Measurements from ENCODE around the gene NUP62CL.
"Not testable (repeated sequence)": the region's sequence is repeated elsewhere in the genome, so short reads cannot be mapped to it uniquely, and the experiment has no call there.

NUP62CL gene

GRCh38 chrX:107205770-107206696, at the start of gene NUP62CL, which contains the start of gene DNAAF6:
TSS of gene NUP62CL (minus strand) at chrX:107206433. CDS start at chrX:107175146, 31,287 bp downstream.
TSS of gene DNAAF6 (plus strand) at chrX:107206611. CDS start at chrX:107212876, 6,265 bp downstream.
- peak; percentile 71 for DNase-seq

GRCh38 chrX:107228486-107228819, 22.2 kb upstream of the NUP62CL start:
- no peak for DNase-seq

- DNase-seq = no peak
These were observed 21.7 kb upstream of the NUP62CL start for GRCh38 chrX:107227780-107228485.

GRCh38 chrX:107226757-107227156, 20.5 kb upstream of the NUP62CL start:
- DNase-seq = no peak

- DNase-seq = no peak
These were observed 7.2 kb upstream of the NUP62CL start for GRCh38 chrX:107213477-107213876.

- no peak for DNase-seq
These were observed 1.7 kb upstream of the NUP62CL start for GRCh38 chrX:107207943-107208342.

- DNase-seq = no peak
These were observed 856 bp upstream of the NUP62CL start for GRCh38 chrX:107207089-107207488.

GRCh38 chrX:107206697-107207065, 448 bp upstream of the NUP62CL start:
- no peak for DNase-seq

GRCh38 chrX:107204068-107204605, 2.1 kb downstream of the NUP62CL start:
- DNase-seq = no peak

- DNase-seq = no peak
These were observed 6.7 kb downstream of the NUP62CL start for GRCh38 chrX:107199491-107199890.

GRCh38 chrX:107198074-107198473, 8.2 kb downstream of the NUP62CL start:
- not testable (repeated sequence) for DNase-seq

- DNase-seq = no peak
These were observed 8.9 kb downstream of the NUP62CL start for GRCh38 chrX:107197319-107197718.

GRCh38 chrX:107171369-107172102, 34.7 kb downstream of the NUP62CL start:
- no peak for DNase-seq

- no peak for DNase-seq
These were observed 37.5 kb downstream of the NUP62CL start for GRCh38 chrX:107168712-107169111.

- no peak for DNase-seq
These were observed 38.0 kb downstream of the NUP62CL start for GRCh38 chrX:107168257-107168656.

- DNase-seq = no peak
These were observed 38.9 kb downstream of the NUP62CL start for GRCh38 chrX:107167163-107167921.

- DNase-seq = not testable (repeated sequence)
These were observed 48.6 kb downstream of the NUP62CL start for GRCh38 chrX:107157618-107158017.

GRCh38 chrX:107155621-107156430, 50.4 kb downstream of the NUP62CL start:
- not testable (repeated sequence) for DNase-seq

- no peak for DNase-seq
These were observed 51.2 kb downstream of the NUP62CL start for GRCh38 chrX:107154787-107155620.

GRCh38 chrX:107153005-107153404, 53.2 kb downstream of the NUP62CL start:
- no peak for DNase-seq

All from NCI-H1092 (cell line).